NCI-H2227 (cell line): ENCODE data around the gene CEP57.
A peak's percentile ranks its signal among the peaks of the same experiment; 100 is the strongest.

Experiments used
- DNase-seq: peaks from one replicate; lab custom pipeline; 2025; ENCODE audit not compliant: unreplicated experiment; lab: John Stamatoyannopoulos, UW

The CEP57 gene

GRCh38 chr11:95790123-95790932, at the start of gene CEP57:
CEP57 (plus strand) TSS chr11:95790498; CDS start chr11:95790699, 201 bp downstream.
- peak; percentile 96 for DNase-seq

- no peak for DNase-seq
Measured at GRCh38 chr11:95750101-95750500, 40.2 kb upstream of the CEP57 start.

- no peak for DNase-seq
Measured at GRCh38 chr11:95751515-95751914, 38.8 kb upstream of the CEP57 start.

GRCh38 chr11:95760941-95761340, 29.4 kb upstream of the CEP57 start:
- DNase-seq = no peak

- DNase-seq = no peak
Measured at GRCh38 chr11:95762534-95762933, 27.8 kb upstream of the CEP57 start.

- peak; percentile 54 for DNase-seq
Measured at GRCh38 chr11:95764267-95764898, 25.9 kb upstream of the CEP57 start.

GRCh38 chr11:95766701-95767100, 23.6 kb upstream of the CEP57 start:
- no peak for DNase-seq

GRCh38 chr11:95767498-95767897, 22.8 kb upstream of the CEP57 start:
- no peak for DNase-seq

- DNase-seq = no peak
Measured at GRCh38 chr11:95768521-95768920, 21.8 kb upstream of the CEP57 start.

GRCh38 chr11:95776859-95777258, 13.4 kb upstream of the CEP57 start:
- no peak for DNase-seq

GRCh38 chr11:95778699-95779098, 11.6 kb upstream of the CEP57 start:
- DNase-seq = no peak

GRCh38 chr11:95780544-95780943, 9.8 kb upstream of the CEP57 start:
- no peak for DNase-seq

GRCh38 chr11:95788921-95789505, 1.3 kb upstream of the CEP57 start:
- DNase-seq = peak; percentile 53

- peak; percentile 98 for DNase-seq
Measured at GRCh38 chr11:95789506-95790122, 684 bp upstream of the CEP57 start, which contains the start of gene FAM76B. FAM76B (minus strand) TSS chr11:95789782; CDS start chr11:95789478, 304 bp downstream.

GRCh38 chr11:95790933-95791708, 823 bp downstream of the CEP57 start:
- peak; percentile 82 for DNase-seq

GRCh38 chr11:95791709-95792033, 1.4 kb downstream of the CEP57 start:
- no peak for DNase-seq

GRCh38 chr11:95792200-95792599, 1.9 kb downstream of the CEP57 start:
- no peak for DNase-seq

GRCh38 chr11:95792700-95793099, 2.4 kb downstream of the CEP57 start:
- no peak for DNase-seq

- DNase-seq = no peak
Measured at GRCh38 chr11:95793116-95793515, 2.8 kb downstream of the CEP57 start.

- DNase-seq = no peak
Measured at GRCh38 chr11:95794086-95794485, 3.8 kb downstream of the CEP57 start.
